ENCODE data around the gene PSMA7. TPM values are rescaled to one million over a fixed set of nuclear protein-coding genes. Genes with fewer than 3 reads are reported as not detected.

The PSMA7 gene
- total RNA-seq, 1 experiment from 2014 or later: 332 TPM

GRCh38 chr20:62143957-62144825 is 997 bp upstream of the PSMA7 start:
- no peak overlapping the region for H3K27ac Mint-ChIP-seq

More at GRCh38 chr20:62143957-62144825, 997 bp upstream of the PSMA7 start:
- no peak overlapping the region for H3K27ac ChIP-seq (ENCODE audit: insufficient read length, low read depth, low read length)
- no peak overlapping the region for H3K56ac ChIP-seq (ENCODE audit: insufficient read length, low read depth, low read length)
- no peak overlapping the region for H2BK12ac ChIP-seq (ENCODE audit: insufficient read length, low read depth, low read length)
- peaks cover 3% of the 10 kb centered on the region; the same call in 1 of the 2 replicates for H3K4me1 ChIP-seq (ENCODE audit: insufficient read depth, low read length)
- no peak overlapping the region for H4K8ac ChIP-seq (replicated peaks; ENCODE audit: insufficient read length, low read depth, low read length)
- H3K14ac ChIP-seq (ENCODE audit: insufficient read depth, low read length): peak overlapping the region; percentile 70
- peaks cover 11% of the 10 kb centered on the region for H3K79me1 ChIP-seq (ENCODE audit: insufficient read depth, low read depth, low read length, poor library complexity, severe bottlenecking)
- Mint-ChIP-seq H3K27me3 (ENCODE audit: low read depth) (no peaks in the 10 kb centered on the region), H3K4me3 (peak overlapping the region; percentile 76 to 85), H3K4me1 (peaks cover 36 to 37% of the 10 kb centered on the region in 2 experiments), H3K36me3 (ENCODE audit: insufficient read depth in 1 of 3, low read depth in 3 of 3) (peaks cover 27 to 37% (median 29%) of the 10 kb centered on the region in 3 experiments), H3K9me3 (no peaks in the 10 kb centered on the region; a peak in 1 of 5 replicates)
- no peak overlapping the region for H2AFZ ChIP-seq (ENCODE audit: low read length)
- H3K23me2 ChIP-seq (ENCODE audit: insufficient read length, low read depth, low read length, poor library complexity, severe bottlenecking): peaks cover 7% of the 10 kb centered on the region
- H4K5ac ChIP-seq (ENCODE audit: insufficient read length, low read depth, low read length): no peak overlapping the region
- no peaks in the 10 kb centered on the region for H3K27me3 ChIP-seq (ENCODE audit: insufficient read depth, low read length)
- H2BK5ac ChIP-seq (ENCODE audit: insufficient read length, low read length): no peak overlapping the region
- H3K4ac ChIP-seq (ENCODE audit: low read depth, low read length): no peak overlapping the region
- H3K18ac ChIP-seq (ENCODE audit: insufficient read length, low read depth, low read length): no peak overlapping the region
- peak overlapping the region; percentile 37 for H3K9ac ChIP-seq (ENCODE audit: extremely low read depth, insufficient read length, low read length)
- H4K91ac ChIP-seq (ENCODE audit: insufficient read length, low read depth, low read length): no peak overlapping the region
- WGBS (ENCODE audit: extremely low coverage, insufficient read length, low lambda C conversion rate): no CpG with 5 or more reads among the region's 104 CpGs
- no peak overlapping the region for H3T11ph ChIP-seq (ENCODE audit: low read length)
- no peak overlapping the region for H2BK120ac ChIP-seq (ENCODE audit: low read depth, low read length, poor library complexity, severe bottlenecking)
- peak; percentile 46 for DNase-seq
- H3K79me2 ChIP-seq (ENCODE audit: insufficient read depth, low read length): peaks cover 55% of the 10 kb centered on the region
- no peaks in the 10 kb centered on the region for H4K20me1 ChIP-seq (ENCODE audit: control insufficient read depth, insufficient read depth, insufficient read length)
- H2AK5ac ChIP-seq (ENCODE audit: insufficient read length, low read length): no peak overlapping the region
- H2BK20ac ChIP-seq (ENCODE audit: low read depth, low read length, poor library complexity, severe bottlenecking): no peak overlapping the region
- TF ChIP-seq CTCF (conservative IDR thresholded peaks at IDR 0.05): no peak
- no peak overlapping the region for H2BK15ac ChIP-seq (ENCODE audit: low read depth, low read length)
- H3K9me3 ChIP-seq (ENCODE audit: control insufficient read depth, low read depth, low read length): no peaks in the 10 kb centered on the region
- H3K4me2 ChIP-seq (ENCODE audit: insufficient read depth, insufficient read length, low read length): peak overlapping the region; percentile 45
- H3K23ac ChIP-seq (ENCODE audit: insufficient read length, low read depth, low read length): no peak overlapping the region
